Measurements from ENCODE around the gene SNAP29. TPM values are rescaled to one million over a fixed set of nuclear protein-coding genes. Genes with fewer than 3 reads are reported as not detected.

The SNAP29 gene
- total and polyA plus RNA-seq, 4 donors: 10.5 to 26.2 (median 16.3) TPM

- Histone ChIP-seq H3K36me3 (ENCODE audit: control insufficient read depth in 4 of 4, insufficient read depth in 3 of 4, low read depth in 1 of 4, low read length in 3 of 4) (no peaks in the 10 kb centered on the region), H3K27me3 (ENCODE audit: control insufficient read depth in 4 of 4, insufficient read depth in 4 of 4, low read length in 3 of 4) (no peaks in the 10 kb centered on the region), H3K9me3 (ENCODE audit: control insufficient read depth in 4 of 4, low read length in 3 of 4) (no peaks in the 10 kb centered on the region), H3K9ac (ENCODE audit: low read depth in 1 of 2, low read length in 2 of 2) (no peak overlapping the region), H3K4me3 (ENCODE audit: low read depth in 1 of 3, low read length in 3 of 3) (no peak overlapping the region), H3K4me1 (ENCODE audit: control insufficient read depth in 4 of 4, insufficient read depth in 4 of 4, low read length in 3 of 4) (peaks cover 3 to 19% (median 10%) of the 10 kb centered on the region in 4 donors), H3K27ac (ENCODE audit: low read depth in 1 of 2, low read length in 2 of 2) (peak overlapping the region; percentile 86 to 91)
- whole genome bisulfite sequencing: 48% methylated on average over 3 of the region's 3 CpGs
- no peak for DNase-seq (ENCODE audit: low spot score)
- TF ChIP-seq ATF3 (IDR thresholded peaks at IDR 0.05): no peak
- no peak for TF ChIP-seq NR2F2 (IDR thresholded peaks at IDR 0.05)
- peak; percentile 2 for TF ChIP-seq ZBTB33 (IDR thresholded peaks at IDR 0.05)
Measured at GRCh38 chr22:20904980-20905355, 46.2 kb downstream of the SNAP29 start.

GRCh38 chr22:20905415-20906386 lies 46.9 kb downstream of the SNAP29 start:
- 47% methylated on average over 4 of the region's 4 CpGs for WGBS
- no peak for DNase-seq (ENCODE audit: low spot score)

More at GRCh38 chr22:20905415-20906386, 46.9 kb downstream of the SNAP29 start:
- H3K36me3 ChIP-seq (ENCODE audit: control insufficient read depth in 4 of 4, insufficient read depth in 3 of 4, low read depth in 1 of 4, low read length in 3 of 4): no peaks in the 10 kb centered on the region
- H3K4me3 ChIP-seq (ENCODE audit: low read depth in 1 of 3, low read length in 3 of 3): no peak overlapping the region
- no peaks in the 10 kb centered on the region for H3K27me3 ChIP-seq (ENCODE audit: control insufficient read depth in 4 of 4, insufficient read depth in 4 of 4, low read length in 3 of 4)
- H3K27ac ChIP-seq (ENCODE audit: low read depth in 1 of 2, low read length in 2 of 2): peak overlapping the region; percentile 86 to 91
- TF ChIP-seq HNF4A (conservative IDR thresholded peaks at IDR 0.05): peak in 1 of 2 donors; percentile 14
- TF ChIP-seq SP1 (IDR thresholded peaks at IDR 0.05): no peak
- TF ChIP-seq MAX (IDR thresholded peaks at IDR 0.05): no peak
- no peak for TF ChIP-seq RAD21 (IDR thresholded peaks at IDR 0.05)
- TF ChIP-seq REST (IDR thresholded peaks at IDR 0.05): no peak
- TF ChIP-seq RXRA (IDR thresholded peaks at IDR 0.05): peak; percentile 44 to 63
- no peak for TF ChIP-seq JUND (IDR thresholded peaks at IDR 0.05)
- no peak for TF ChIP-seq NR2F2 (IDR thresholded peaks at IDR 0.05)
- no peak for TF ChIP-seq ATF3 (IDR thresholded peaks at IDR 0.05)
- TF ChIP-seq YY1 (IDR thresholded peaks at IDR 0.05): no peak
- TF ChIP-seq FOXA1 (IDR thresholded peaks at IDR 0.05): no peak
- H3K9ac ChIP-seq (ENCODE audit: low read depth in 1 of 2, low read length in 2 of 2): no peak overlapping the region
- H3K9me3 ChIP-seq (ENCODE audit: control insufficient read depth in 4 of 4, low read length in 3 of 4): no peaks in the 10 kb centered on the region
- H3K4me1 ChIP-seq (ENCODE audit: control insufficient read depth in 4 of 4, insufficient read depth in 4 of 4, low read length in 3 of 4): peaks cover 3 to 17% (median 10%) of the 10 kb centered on the region in 4 donors

Measured in liver (tissue), 9 donors.